GM19193 (cell line): ENCODE data around the gene EMID1.

Experiments used
- POLR2A ChIP-seq: IDR thresholded peaks from 4 replicates; pipeline ENCODE4 v1.6.1; 2011; ENCODE audit not compliant: insufficient read depth, insufficient read length; ENCODE audit errors: extremely low read depth

EMID1 gene

DNA sequence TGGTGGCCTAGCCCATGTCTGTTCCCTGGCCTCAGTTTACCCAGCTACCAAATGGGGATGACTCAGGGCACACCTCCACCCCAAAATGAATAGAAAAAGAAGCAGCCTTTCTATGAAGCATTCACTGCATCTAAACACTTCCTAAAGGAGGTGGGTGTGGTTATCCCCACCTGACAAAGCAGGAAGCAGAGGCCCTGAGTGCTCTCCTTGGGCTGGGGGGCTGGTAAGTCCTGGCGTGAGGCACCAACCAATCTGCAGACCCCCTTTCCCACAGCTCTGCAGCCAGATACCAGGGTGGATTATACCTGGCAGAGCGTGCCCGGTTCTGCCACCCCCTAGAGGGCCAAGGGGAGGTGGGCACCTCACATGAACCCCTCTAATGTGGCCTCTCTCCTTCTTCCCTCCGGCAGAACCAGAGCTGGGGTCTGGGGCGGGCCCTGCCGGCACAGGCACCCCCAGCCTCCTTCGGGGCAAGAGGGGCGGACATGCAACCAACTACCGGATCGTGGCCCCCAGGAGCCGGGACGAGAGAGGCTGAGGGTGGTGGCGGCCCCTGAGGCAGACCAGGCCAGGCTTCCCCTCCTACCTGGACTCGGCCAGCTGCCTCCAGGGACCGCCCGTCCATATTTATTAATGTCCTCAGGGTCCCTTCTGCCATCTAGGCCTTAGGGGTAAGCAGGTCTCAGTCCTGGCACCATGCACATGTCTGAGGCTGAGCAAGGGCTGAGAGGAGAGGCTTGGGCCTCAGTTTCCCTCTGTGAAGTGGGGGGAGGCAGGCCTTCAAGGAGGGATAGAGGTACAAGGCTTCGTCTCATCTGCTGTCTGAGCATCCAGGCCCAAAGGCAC, 52.9 kb downstream of the EMID1 start:
- no peak for TF ChIP-seq POLR2A

DNA sequence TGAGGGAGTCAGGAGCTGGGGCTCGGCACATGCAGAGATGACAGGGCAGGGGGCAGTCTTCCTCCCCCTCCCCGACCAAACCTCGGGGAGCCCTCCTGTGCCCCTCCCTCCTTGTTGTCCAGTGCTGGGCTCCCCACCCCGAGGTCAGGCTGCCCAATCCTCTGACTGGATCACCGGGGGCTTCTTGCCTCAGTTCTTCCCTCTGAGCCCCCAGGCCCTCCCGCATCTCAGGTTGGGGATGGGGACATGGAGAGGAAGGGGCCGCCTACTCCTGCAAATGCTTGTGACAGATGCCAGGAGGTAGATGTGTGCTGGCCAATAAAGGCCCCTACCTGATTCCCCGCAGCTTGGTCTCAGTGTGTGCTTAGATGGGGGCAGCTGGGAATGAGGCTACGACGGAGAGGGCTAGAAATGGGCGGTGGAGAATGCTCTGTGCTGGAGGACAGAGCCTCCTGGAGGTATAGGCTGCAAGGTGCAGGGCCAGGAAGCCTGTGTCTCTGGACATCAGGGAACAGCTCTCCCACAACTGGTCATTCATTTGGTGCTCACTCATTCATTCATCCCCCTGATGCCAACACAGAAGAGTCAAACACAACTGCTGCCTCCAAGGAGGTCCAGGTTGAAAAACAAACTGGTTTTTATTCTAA, 53.7 kb downstream of the EMID1 start:
- TF ChIP-seq POLR2A: no peak

DNA sequence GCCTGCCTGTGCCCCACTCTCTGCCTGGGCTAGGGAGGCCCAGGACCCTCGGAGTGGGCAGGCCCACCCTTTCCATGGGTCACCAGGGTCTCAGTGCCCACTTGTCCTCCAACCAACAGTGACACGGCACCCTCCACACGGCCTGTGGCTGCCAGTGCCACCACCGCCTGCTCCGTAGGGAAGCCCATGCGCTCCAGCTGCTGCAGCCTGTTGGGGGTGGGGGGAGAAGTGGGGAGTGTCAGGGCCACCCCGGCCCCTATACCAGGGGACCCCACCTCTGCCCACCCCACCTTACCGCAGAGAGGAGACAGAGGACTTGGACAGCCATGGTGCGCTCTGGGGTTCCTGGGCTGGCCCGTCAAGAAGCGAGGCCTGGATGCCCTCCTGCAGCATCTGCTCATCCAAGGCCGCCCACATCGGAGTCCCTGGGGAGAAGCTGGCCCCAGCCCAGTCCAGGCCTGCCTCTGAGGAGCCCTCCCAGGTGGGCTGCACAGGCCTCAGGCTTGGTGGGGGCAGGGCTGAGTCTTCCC, 54.4 kb downstream of the EMID1 start:
- TF ChIP-seq POLR2A: no peak

DNA sequence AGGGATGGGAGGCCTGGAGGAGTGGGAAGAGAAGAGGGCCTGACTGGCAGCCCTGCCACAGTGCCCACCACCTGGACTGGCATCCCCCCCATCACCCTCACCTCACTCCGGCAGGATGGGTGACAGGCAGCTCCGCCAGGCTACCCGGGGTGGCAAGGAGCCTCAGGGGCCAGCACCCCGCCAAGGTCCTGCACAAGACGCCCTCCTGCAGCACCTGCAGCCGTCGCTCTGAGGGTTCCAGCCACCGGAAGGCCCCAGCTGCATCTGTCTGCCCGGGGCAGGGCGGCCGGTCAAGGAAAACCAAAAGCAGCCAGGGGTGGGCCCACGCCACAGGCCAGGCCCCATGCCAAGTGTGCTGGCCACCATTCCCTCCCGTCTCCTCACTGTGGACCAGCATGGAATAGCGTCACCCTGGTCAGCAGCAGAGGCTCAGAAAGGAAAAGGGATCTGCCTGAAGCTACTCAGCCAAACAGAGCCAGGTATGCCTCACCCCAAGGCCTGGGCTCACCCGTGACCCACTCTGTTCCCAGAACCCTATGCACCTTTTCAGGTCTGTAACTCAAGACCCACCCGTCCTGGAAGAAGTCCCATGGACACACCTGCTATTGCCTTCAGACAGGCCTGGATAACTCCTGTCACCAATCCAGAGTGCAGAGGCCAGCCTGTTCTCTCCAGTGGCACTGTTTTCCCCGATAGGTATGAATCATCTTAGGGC, 55.1 kb downstream of the EMID1 start:
- no peak for TF ChIP-seq POLR2A

DNA sequence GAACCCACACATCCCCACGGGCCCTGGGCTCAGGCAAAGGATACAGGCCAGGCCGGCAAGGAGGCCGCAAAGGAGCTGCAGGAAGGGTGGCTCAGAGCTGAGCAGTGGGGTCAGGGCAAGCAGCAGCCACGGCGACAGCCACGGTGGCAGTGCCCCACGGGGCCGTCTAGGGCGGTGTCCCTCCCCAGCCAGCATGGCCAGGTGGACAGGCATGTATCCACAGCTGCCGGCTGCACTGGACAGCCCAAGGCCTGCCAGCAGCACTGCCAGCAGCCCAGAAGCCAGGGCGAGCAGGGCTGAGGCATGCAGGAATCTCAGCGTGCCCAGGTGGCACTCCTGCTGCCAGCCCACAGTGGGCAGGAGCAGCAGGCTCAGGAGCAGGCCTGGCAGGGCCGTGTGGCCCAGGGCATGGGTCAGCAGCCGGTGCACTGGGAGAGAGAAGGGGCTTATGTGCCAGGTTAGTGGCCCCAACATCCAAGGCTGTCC, 58.1 kb downstream of the EMID1 start:
- TF ChIP-seq POLR2A: peak; percentile 12

DNA sequence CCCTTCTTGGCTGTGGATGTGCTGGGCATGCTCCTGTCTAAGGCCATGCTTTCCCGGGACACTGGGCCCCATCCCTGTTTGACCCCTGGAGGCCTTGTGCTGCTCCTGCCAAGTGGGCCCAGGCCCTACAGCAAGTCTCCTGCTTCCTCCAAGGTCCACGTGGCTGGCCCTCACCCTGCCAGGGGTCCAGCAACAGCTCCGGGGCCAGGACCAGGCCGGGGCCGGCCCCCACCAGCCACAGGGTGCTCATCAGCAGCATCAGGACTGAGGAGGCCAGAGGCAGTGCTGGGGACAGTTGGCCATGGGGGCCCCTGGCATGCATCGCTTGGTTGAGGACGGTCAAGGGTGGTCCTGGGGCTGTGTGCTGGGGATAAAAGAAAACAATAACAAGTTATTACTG, 59.6 kb downstream of the EMID1 start:
- TF ChIP-seq POLR2A: no peak

DNA sequence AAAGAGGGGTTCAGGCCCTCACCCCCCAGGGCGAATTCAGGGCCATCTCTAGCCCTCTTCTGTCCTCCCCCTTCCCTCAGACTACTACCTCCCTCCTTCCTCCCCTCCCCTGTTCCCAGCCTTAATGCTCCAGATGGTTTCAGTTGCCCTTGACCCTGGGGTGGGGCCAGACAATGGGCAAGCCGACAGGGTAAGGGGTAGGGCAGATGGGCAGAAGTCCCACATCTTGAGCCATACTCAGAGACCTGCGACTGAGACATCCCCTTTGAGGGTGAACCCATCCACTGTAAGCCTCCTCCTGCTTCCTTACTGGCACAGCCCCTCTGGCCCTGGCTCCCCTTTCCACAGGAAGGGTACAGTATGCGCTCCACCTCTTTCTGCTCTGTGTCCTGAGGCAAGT, 60.2 kb downstream of the EMID1 start:
- TF ChIP-seq POLR2A: no peak

DNA sequence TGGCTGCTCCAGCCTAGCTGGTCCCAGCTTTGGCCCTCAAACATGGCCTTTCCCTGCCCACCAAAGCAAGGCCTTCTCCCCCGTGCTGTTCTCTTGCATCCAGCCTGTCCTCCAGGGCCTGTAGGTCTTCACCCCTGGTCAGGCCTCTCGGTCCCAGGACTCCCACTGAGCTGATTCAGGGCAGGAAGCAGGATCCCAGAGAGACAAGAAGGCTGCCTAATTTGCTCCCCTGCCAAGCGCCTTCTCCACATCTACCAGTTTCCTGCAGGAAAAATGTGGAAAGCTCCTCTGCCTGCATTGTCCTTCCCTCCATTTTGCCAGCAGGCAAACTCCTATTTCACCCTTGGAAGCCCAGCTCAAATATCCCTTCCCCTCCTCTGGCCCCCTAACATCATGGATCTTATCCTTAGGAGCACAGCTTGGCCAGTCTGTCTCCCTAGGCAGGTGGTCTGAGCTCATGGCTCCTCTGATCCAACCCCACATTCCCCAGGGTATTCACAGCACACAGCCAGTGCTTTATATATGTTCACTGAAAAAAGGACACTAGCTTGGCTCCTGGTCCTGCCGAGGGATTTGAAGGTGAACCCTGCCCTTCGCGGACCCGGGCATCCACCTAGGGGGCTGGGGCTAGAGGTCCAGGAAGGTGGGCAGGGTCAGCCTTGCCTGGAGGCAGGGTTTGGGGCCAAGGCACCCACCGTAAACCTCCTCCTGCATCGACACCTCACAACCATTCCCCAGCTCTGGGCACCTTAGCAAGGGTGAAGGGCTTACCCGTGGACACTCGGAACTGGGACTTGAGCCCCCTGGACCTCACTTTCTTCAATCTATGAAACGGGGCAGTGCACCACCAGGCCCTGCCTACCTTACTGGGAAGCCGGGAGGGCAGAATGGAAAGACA, 61.1 kb downstream of the EMID1 start:
- no peak for TF ChIP-seq POLR2A

DNA sequence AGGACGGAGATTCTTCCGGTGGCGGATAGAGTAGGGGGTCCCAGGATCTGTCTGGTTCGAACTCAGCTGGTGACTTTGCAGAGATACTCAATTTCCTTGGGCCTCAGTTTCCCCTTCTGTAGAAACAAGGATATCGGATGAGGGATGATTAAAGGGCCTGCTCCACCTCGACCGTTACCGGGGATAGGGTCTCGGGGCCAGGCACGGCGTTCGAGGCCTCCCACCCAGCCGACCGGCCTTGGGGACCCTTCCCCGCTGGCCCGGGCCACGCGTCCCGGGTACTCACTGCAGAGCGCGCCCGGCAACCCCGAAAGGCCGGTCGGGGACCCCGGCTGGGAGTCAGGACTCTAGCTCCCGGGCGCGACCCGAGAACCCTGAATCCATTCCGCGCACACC, 61.8 kb downstream of the EMID1 start:
- no peak for TF ChIP-seq POLR2A

DNA sequence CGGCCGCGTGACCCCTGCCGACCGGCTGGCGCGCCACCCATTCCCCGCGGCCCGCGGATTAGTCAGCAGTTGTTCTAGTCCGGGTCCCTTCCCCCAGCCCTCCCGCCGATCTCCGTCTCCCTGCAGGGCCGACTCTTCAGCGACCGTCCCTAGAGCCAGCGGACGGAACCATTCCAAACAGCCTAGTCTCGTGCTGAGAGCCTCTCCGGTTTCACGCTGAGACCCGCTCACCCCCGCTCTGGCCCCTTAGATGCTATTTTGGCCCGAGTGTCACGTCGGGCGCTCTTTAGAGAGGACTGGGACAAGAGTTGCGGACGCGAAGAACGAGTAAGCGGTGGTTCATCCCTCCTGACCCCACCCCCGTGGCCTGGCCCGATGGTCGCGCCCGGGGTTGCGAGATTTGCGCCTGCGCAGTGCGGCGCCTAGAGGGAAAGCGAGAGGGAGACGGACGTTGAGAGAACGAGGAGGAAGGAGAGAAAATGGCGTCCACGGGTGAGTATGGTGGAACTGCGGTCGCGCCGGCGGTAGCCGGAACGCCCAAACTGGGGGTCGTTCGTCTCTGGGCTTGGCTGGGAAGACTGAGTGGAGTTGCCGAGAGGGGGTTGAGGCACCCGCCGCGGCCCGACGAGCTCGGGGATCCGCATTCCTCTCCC, 62.3 kb downstream of the EMID1 start, which contains the start of the genes EWSR1 and RHBDD3:
TSS of gene EWSR1 (plus strand) at position 411 of the 653 bp plus-strand sequence. CDS start at position 480, 69 bp downstream.
TSS of gene RHBDD3 (minus strand) at position 124 of the 653 bp plus-strand sequence. CDS start 2,355 bp downstream, outside the sequence.
- TF ChIP-seq POLR2A: peak; percentile 88

DNA sequence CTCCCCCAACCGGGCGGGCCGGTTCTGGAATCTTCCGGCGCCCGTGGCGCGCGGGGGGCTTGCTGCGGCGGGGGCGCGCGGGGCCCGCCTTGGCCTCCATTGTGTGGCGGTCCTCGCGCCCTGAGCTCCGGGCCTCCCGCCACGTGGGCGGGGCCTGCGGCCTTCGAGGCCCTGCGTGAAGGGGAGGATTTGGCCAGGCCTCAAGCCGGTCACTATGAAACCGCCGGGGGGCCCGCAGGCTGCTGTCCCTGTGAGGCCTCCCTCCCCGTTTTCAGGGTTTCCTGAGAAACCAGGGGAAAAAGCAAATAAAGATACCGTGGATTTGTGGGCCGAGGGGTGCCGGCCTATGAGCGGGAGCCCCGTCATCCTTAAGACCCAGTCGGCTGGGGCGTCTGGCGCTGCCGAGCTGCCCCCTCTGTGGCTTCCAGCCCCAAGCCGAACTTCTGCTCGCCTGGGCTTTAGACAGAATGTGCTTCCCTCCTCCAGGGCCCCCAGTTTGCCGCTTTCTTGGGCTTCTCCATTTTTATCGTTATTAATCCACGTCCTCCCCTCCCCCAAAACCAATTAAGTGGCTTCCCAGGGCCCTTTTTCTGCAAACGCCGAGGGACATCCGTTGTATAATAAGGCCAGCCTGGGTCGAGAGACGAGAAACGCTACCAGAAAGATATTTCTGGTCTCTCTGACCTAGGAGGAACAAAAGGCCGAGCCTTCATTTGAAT, 63.0 kb downstream of the EMID1 start:
- no peak for TF ChIP-seq POLR2A

DNA sequence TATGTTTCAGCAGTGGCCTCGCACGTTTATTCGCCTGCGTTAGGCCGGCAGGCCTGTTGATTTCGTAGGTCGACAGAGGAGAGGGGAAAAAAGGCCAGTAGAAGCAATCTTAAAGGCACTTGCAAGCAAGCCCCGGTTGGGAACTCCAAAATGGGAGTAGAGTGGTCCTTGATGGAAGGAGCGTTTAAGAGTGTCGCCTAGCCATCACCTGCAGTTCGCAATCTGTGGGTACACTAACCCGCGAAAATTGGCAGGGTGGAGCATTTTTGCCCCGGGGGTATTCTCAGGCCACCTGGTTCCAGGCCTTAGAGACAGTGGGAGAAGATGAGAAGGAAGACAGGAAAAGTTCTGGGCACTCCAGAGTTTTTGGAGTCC, 63.5 kb downstream of the EMID1 start:
- TF ChIP-seq POLR2A: no peak

DNA sequence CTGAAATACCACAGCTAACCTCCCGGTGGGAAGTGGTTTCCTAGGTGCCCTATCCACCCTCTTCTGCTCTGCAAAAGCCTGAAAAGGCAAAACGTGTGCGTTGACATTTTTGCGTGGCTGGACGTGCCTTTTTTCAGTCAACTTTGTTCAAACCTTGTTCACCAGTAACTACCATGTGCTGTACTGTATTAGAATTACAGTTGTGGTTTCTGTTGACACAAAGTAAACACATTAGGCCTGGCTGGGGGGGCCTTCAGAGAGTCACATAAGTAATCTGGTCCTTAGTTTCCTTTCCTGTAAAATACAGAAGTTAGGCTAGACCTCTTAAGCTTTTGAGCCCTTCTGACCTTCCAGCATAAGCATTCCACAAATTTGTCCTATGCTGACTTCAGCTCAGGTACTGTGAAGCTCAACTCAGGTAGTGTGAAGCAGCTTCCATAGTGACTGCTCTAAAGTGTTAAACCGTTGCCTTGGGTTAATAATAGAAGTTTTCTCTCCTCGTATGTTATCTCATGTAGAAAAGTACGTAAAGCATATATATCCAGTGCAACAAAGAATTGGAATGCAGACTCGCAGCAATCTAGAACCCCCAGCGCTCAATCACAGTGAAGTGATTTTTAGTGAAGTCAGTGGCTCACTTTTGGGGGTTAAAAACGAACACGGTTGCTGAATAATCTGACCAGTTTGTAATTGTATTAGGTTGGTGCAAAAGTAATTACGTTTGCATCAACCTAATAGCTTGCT, 64.2 kb downstream of the EMID1 start:
- TF ChIP-seq POLR2A: no peak
